Right lobe of liver (tissue), 6 donors: ENCODE data around the gene BHMT2. TPM values are rescaled to one million over a fixed set of nuclear protein-coding genes. Genes with fewer than 3 reads are reported as not detected.

ENCODE experiments used
- ATAC-seq, 4 donors: fragments of 200-7000 bp; cut with Tn5 transposase; one replicate each; pipeline ENCODE4 v1.9.1; 2020; ENCODE audit warnings: mild to moderate bottlenecking in 4 of 4, moderate library complexity in 4 of 4
- DNase-seq, 3 donors: peaks; one replicate each; pipeline ENCODE4 v3.0.0-alpha.2; 2020
- H3K27ac ChIP-seq, 3 donors: fragments of 200-600 bp; one replicate each; pipeline ENCODE4 v1.8.0; 2022
- H3K27me3 ChIP-seq, 2 donors: fragments of 200-600 bp; one replicate each; pipeline ENCODE4 v1.8.0; 2022
- H3K36me3 ChIP-seq, 4 donors: fragments of 200-600 bp; sonication (generic) in 1 of 4; one replicate each; pipeline versions ENCODE4 v1.5.1 to v1.8.0; 2017 to 2022; ENCODE audit warnings: control low read depth in 1 of 4
- H3K4me1 ChIP-seq, 4 donors: fragments of 200-600 bp; sonication (generic) in 1 of 4; one replicate each; pipeline versions ENCODE4 v1.5.1 to v1.8.0; 2017 to 2022; ENCODE audit warnings: control low read depth in 1 of 4
- H3K4me3 ChIP-seq, 3 donors: fragments of 200-600 bp; one replicate each; pipeline ENCODE4 v1.8.0; 2022
- H3K9me3 ChIP-seq, 4 donors: fragments of 200-600 bp; sonication (generic) in 1 of 4; one replicate each; pipeline versions ENCODE4 v1.5.1 to v1.8.0; 2017 to 2022; ENCODE audit warnings: control low read depth in 1 of 4
- CTCF ChIP-seq, 4 donors: fragments of 200-600 bp in 3 of 4; fragments of 450-650 bp in 1 of 4; IDR thresholded peaks; one replicate each; pipeline versions ENCODE4 v1.5.1 to v1.8.0; 2016 to 2022; ENCODE audit warnings: antibody characterized with exemption in 4 of 4, mild to moderate bottlenecking in 2 of 4
- POLR2A ChIP-seq: fragments of 450-650 bp; IDR thresholded peaks from one replicate; pipeline ENCODE4 v1.6.1; 2017; ENCODE audit warnings: antibody characterized with exemption, mild to moderate bottlenecking
- WGBS: methylation state at CpG from one replicate; pipeline ENCODE4 v1.1.6; 2018; ENCODE audit warnings: low coverage, low lambda C conversion rate; ENCODE audit not compliant: insufficient coverage; ENCODE audit errors: missing lambda C conversion rate; 5-methylcytosine and 5-hydroxymethylcytosine counted together
- intact Hi-C, 2 donors: fragments of 100-400 bp; cut with DNase I; formaldehyde crosslinking; loops; one replicate each; pipeline versions ENCODE4 v1.11.2 to v1.14.1; 2022
- total RNA-seq, 6 experiments: library from RNA; depleted of rRNA in 2 of 6; stranded (reverse); fragments of >200 nt in 2 of 6; fragmentation: NEBNext Ultra II Directional in 3 of 6; extraction: Animal tissue kit (Norgen Biotek cat#: 25700) in 3 of 6; gene quantifications; one replicate each; pipeline versions ENCODE4 v1.1.0 to v1.2.4, GENCODE V29; 2016 to 2023
- donor health status: DM: no; HTN: yes; CAD: no.
- donor health status: DM: no; HTN: no; CAD: no.
- donor health status: DM: no; HTN: no; CAD: no.
- donor health status: DM: no; HTN: yes; CAD: no.
- donor health status: DM: no; HTN: yes; CAD: no.

The BHMT2 gene
- total RNA-seq, 6 experiments from 2014 or later, result 206 to 392 (median 280) TPM

- H3K27me3 ChIP-seq, result no peaks in the 10 kb centered on the region
- no peak for TF ChIP-seq CTCF (IDR thresholded peaks at IDR 0.05)
- TF ChIP-seq POLR2A, result no peak
- no peaks in the 10 kb centered on the region for H3K36me3 ChIP-seq
- no peak overlapping the region for H3K27ac ChIP-seq
- 67% methylated on average over 2 of the region's 2 CpGs for WGBS
- intact Hi-C loops, result loop anchor here in 1 of 2 donors (10.0 kb wide), 1 partner anchor 442 kb away; no protein-coding TSS in a partner anchor
- peaks cover 0 to 36% (median 12%) of the 10 kb centered on the region in 4 donors for H3K4me1 ChIP-seq
- no peak overlapping the region for H3K4me3 ChIP-seq
- no peak for ATAC-seq
- no peak for DNase-seq
- no peaks in the 10 kb centered on the region for H3K9me3 ChIP-seq
These were observed 46.8 kb upstream of the BHMT2 start for GRCh38 chr5:79022771-79023170.

- Histone ChIP-seq H3K9me3 (no peaks in the 10 kb centered on the region), H3K4me1 (peaks cover 0 to 36% (median 12%) of the 10 kb centered on the region in 4 donors), H3K27ac (peak overlapping the region in 2 of 3 donors; percentile 60 to 74), H3K4me3 (no peak overlapping the region), H3K36me3 (no peaks in the 10 kb centered on the region), H3K27me3 (no peaks in the 10 kb centered on the region)
- ATAC-seq, result no peak
- intact Hi-C loops, result loop anchor here in 1 of 2 donors (10.0 kb wide), 1 partner anchor 441 kb away; no protein-coding TSS in a partner anchor
- 67% methylated on average over 1 of the region's 1 CpG for WGBS
- no peak for DNase-seq
- TF ChIP-seq CTCF (IDR thresholded peaks at IDR 0.05) (no peak), POLR2A (no peak)
These were observed 46.2 kb upstream of the BHMT2 start for GRCh38 chr5:79023348-79023747.

GRCh38 chr5:79023947-79024346 is 45.6 kb upstream of the BHMT2 start:
- intact Hi-C loops, result loop anchor here in 1 of 2 donors (10.0 kb wide), 1 partner anchor 441 kb away; no protein-coding TSS in a partner anchor
- H3K27ac ChIP-seq, result peak overlapping the region in 2 of 3 donors; percentile 60 to 74
- H3K4me1 ChIP-seq, result peaks cover 0 to 39% (median 13%) of the 10 kb centered on the region in 4 donors
- no peaks in the 10 kb centered on the region for H3K36me3 ChIP-seq
- no peak for TF ChIP-seq CTCF (IDR thresholded peaks at IDR 0.05)
- TF ChIP-seq POLR2A, result no peak
- ATAC-seq (peak; percentile 34 to 54 (median 44)), DNase-seq (no peak)
- no peaks in the 10 kb centered on the region for H3K27me3 ChIP-seq
- H3K9me3 ChIP-seq, result no peaks in the 10 kb centered on the region
- WGBS, result 25% methylated on average over 1 of the region's 1 CpG
- H3K4me3 ChIP-seq, result no peak overlapping the region

- peak overlapping the region in 2 of 3 donors; percentile 60 to 74 for H3K27ac ChIP-seq
- intact Hi-C loops, result loop anchor here (5.0 to 10.0 kb wide), 2 partner anchors 87 to 440 kb away; partner anchors contain the start of gene BHMT (in 1 of the 2)
- no peak for TF ChIP-seq POLR2A
- peak; percentile 86 to 98 (median 96) for TF ChIP-seq CTCF (IDR thresholded peaks at IDR 0.05)
- DNase-seq (peak; percentile 67 to 73 (median 71)), ATAC-seq (peak; percentile 77 to 81 (median 79))
- H3K4me3 ChIP-seq, result no peak overlapping the region
- no peaks in the 10 kb centered on the region for H3K9me3 ChIP-seq
- H3K27me3 ChIP-seq, result no peaks in the 10 kb centered on the region
- H3K4me1 ChIP-seq, result peaks cover 0 to 51% (median 16%) of the 10 kb centered on the region in 4 donors
- 8% methylated on average over 8 of the region's 13 CpGs for WGBS
- no peaks in the 10 kb centered on the region for H3K36me3 ChIP-seq
These were observed 44.5 kb upstream of the BHMT2 start for GRCh38 chr5:79025054-79025472.
